Muscle layer of colon (tissue), 2 donors: ENCODE measurements around the gene EXOSC6.
"Not testable (repeated sequence)": the region's sequence is repeated elsewhere in the genome, so short reads cannot be mapped to it uniquely, and the experiment has no call there.

Experiments
- H3K27ac ChIP-seq: one replicate; pipeline ENCODE4 v1.7.0; 2013; ENCODE audit warnings: low read depth, mild to moderate bottlenecking, low read length, moderate library complexity
- H3K27me3 ChIP-seq, 2 donors: one replicate each; pipeline ENCODE4 v1.7.0; 2013; ENCODE audit warnings: low read length in 2 of 2, mild to moderate bottlenecking in 2 of 2; ENCODE audit not compliant: insufficient read depth in 2 of 2, control insufficient read depth in 1 of 2
- H3K36me3 ChIP-seq: one replicate; pipeline ENCODE4 v1.7.0; 2013; ENCODE audit warnings: mild to moderate bottlenecking, low read length; ENCODE audit not compliant: insufficient read depth
- H3K4me1 ChIP-seq: one replicate; pipeline ENCODE4 v1.7.0; 2013; ENCODE audit warnings: mild to moderate bottlenecking, low read length; ENCODE audit not compliant: insufficient read depth
- H3K4me3 ChIP-seq, 2 donors: one replicate each; pipeline ENCODE4 v1.7.0; 2013; ENCODE audit warnings: low read length in 2 of 2, low read depth in 1 of 2, mild to moderate bottlenecking in 1 of 2, moderate library complexity in 1 of 2
- H3K9ac ChIP-seq: one replicate; pipeline ENCODE4 v1.7.0; 2013; ENCODE audit warnings: low read length
- H3K9me3 ChIP-seq: one replicate; pipeline ENCODE4 v1.7.0; 2013; ENCODE audit warnings: mild to moderate bottlenecking, low read length
- donor health status: abdominal sarcoma.
- donor health status: Adenocarcinoma of cecum.

The EXOSC6 gene

GRCh38 chr16:70253291-70254106, 1.8 kb upstream of the EXOSC6 start:
- Histone ChIP-seq H3K4me3 (no peak overlapping the region), H3K27ac (no peak overlapping the region), H3K27me3 (no peaks in the 10 kb centered on the region), H3K36me3 (peaks cover 59% of the 10 kb centered on the region), H3K9me3 (no peaks in the 10 kb centered on the region), H3K9ac (no peak overlapping the region), H3K4me1 (peaks cover 8% of the 10 kb centered on the region)

- Histone ChIP-seq H3K9me3 (no peaks in the 10 kb centered on the region), H3K4me1 (peaks cover 8% of the 10 kb centered on the region), H3K4me3 (no peak overlapping the region), H3K36me3 (peaks cover 49% of the 10 kb centered on the region), H3K9ac (no peak overlapping the region), H3K27me3 (no peaks in the 10 kb centered on the region), H3K27ac (no peak overlapping the region)
Observed at GRCh38 chr16:70252355-70252988, 732 bp upstream of the EXOSC6 start.

GRCh38 chr16:70250748-70251628, 752 bp downstream of the EXOSC6 start:
- Histone ChIP-seq H3K4me3 (peak overlapping the region; percentile 51 to 71), H3K9me3 (no peaks in the 10 kb centered on the region), H3K27ac (peak overlapping the region; percentile 80), H3K9ac (no peak overlapping the region), H3K4me1 (peaks cover 8% of the 10 kb centered on the region), H3K27me3 (no peaks in the 10 kb centered on the region), H3K36me3 (peaks cover 37% of the 10 kb centered on the region)

- H3K27me3 ChIP-seq, H3K4me1 ChIP-seq, H3K27ac ChIP-seq, H3K4me3 ChIP-seq, H3K9ac ChIP-seq, H3K9me3 ChIP-seq: not testable (repeated sequence)
- H3K36me3 ChIP-seq: peaks cover 26% of the 10 kb centered on the region
Observed at GRCh38 chr16:70249697-70250096, 2.0 kb downstream of the EXOSC6 start.

- H3K36me3 ChIP-seq, H3K9me3 ChIP-seq, H3K27me3 ChIP-seq, H3K27ac ChIP-seq, H3K9ac ChIP-seq, H3K4me1 ChIP-seq, H3K4me3 ChIP-seq: not testable (repeated sequence)
Observed at GRCh38 chr16:70238773-70239172, 13.0 kb downstream of the EXOSC6 start.

GRCh38 chr16:70231831-70232230, 19.9 kb downstream of the EXOSC6 start:
- not testable (repeated sequence) for H3K27ac ChIP-seq, H3K27me3 ChIP-seq, H3K36me3 ChIP-seq, H3K4me3 ChIP-seq, H3K9ac ChIP-seq, H3K9me3 ChIP-seq, H3K4me1 ChIP-seq

- not testable (repeated sequence) for H3K4me1 ChIP-seq, H3K9ac ChIP-seq, H3K27ac ChIP-seq, H3K27me3 ChIP-seq, H3K4me3 ChIP-seq, H3K36me3 ChIP-seq, H3K9me3 ChIP-seq
Observed at GRCh38 chr16:70226024-70226423, 25.7 kb downstream of the EXOSC6 start.

GRCh38 chr16:70225430-70225829, 26.3 kb downstream of the EXOSC6 start:
- not testable (repeated sequence) for H3K9ac ChIP-seq, H3K36me3 ChIP-seq, H3K9me3 ChIP-seq, H3K27ac ChIP-seq, H3K4me3 ChIP-seq, H3K27me3 ChIP-seq, H3K4me1 ChIP-seq

- not testable (repeated sequence) for H3K27me3 ChIP-seq, H3K4me1 ChIP-seq, H3K9ac ChIP-seq, H3K9me3 ChIP-seq, H3K27ac ChIP-seq, H3K4me3 ChIP-seq, H3K36me3 ChIP-seq
Observed at GRCh38 chr16:70224645-70225044, 27.1 kb downstream of the EXOSC6 start.

- H3K4me1 ChIP-seq, H3K27me3 ChIP-seq, H3K27ac ChIP-seq, H3K9ac ChIP-seq, H3K4me3 ChIP-seq, H3K9me3 ChIP-seq, H3K36me3 ChIP-seq: not testable (repeated sequence)
Observed at GRCh38 chr16:70223971-70224513, 27.7 kb downstream of the EXOSC6 start.

- not testable (repeated sequence) for H3K36me3 ChIP-seq, H3K4me1 ChIP-seq, H3K9me3 ChIP-seq, H3K9ac ChIP-seq, H3K4me3 ChIP-seq, H3K27ac ChIP-seq, H3K27me3 ChIP-seq
Observed at GRCh38 chr16:70223216-70223615, 28.5 kb downstream of the EXOSC6 start.
